Smooth muscle cell (in vitro differentiated cells): ENCODE measurements around the gene PRKCA. TPM values are rescaled to one million over a fixed set of nuclear protein-coding genes. Genes with fewer than 3 reads are reported as not detected.

ENCODE experiments used
- DNase-seq: peaks from one replicate; lab custom pipeline; 2025; ENCODE audit not compliant: unreplicated experiment; lab: John Stamatoyannopoulos, UW
- H2AFZ ChIP-seq: fragments of 200-600 bp; sonication (generic); 2 replicates; pipeline ENCODE4 v1.6.0; 2016; ENCODE audit warnings: antibody characterized with exemption, low read depth, mild to moderate bottlenecking
- H3F3A ChIP-seq: fragments of 200-600 bp; sonication (generic); 2 replicates; pipeline ENCODE4 v1.6.0; 2017; ENCODE audit warnings: antibody characterized with exemption, low read depth
- H3K27ac ChIP-seq: fragments of 200-600 bp; sonication (generic); 2 replicates; pipeline ENCODE4 v1.5.1; 2016; ENCODE audit warnings: low read depth, mild to moderate bottlenecking
- H3K27me3 ChIP-seq: fragments of 200-600 bp; sonication (generic); 2 replicates; pipeline ENCODE4 v1.6.1; 2016; ENCODE audit warnings: low read depth, mild to moderate bottlenecking
- H3K36me3 ChIP-seq: fragments of 200-600 bp; sonication (generic); 2 replicates; pipeline ENCODE4 v1.5.1; 2016; ENCODE audit warnings: low read depth
- H3K4me1 ChIP-seq: fragments of 200-600 bp; sonication (generic); 2 replicates; pipeline ENCODE4 v1.5.1; 2016; ENCODE audit warnings: low read depth
- H3K4me2 ChIP-seq: fragments of 200-600 bp; sonication (generic); 2 replicates; pipeline ENCODE4 v1.6.0; 2016; ENCODE audit warnings: mild to moderate bottlenecking
- H3K4me3 ChIP-seq: fragments of 200-600 bp; sonication (generic); 2 replicates; pipeline ENCODE4 v1.5.1; 2016; ENCODE audit warnings: mild to moderate bottlenecking
- H3K79me2 ChIP-seq: fragments of 200-600 bp; sonication (generic); 2 replicates; pipeline ENCODE4 v1.6.0; 2016; ENCODE audit warnings: low read depth, mild to moderate bottlenecking
- H3K9ac ChIP-seq: fragments of 200-600 bp; sonication (generic); 2 replicates; pipeline ENCODE4 v1.6.0; 2016; ENCODE audit warnings: low read depth
- H3K9me3 ChIP-seq: fragments of 200-600 bp; sonication (generic); replicated peaks from 2 replicates; pipeline ENCODE4 v1.5.1; 2016; ENCODE audit warnings: low read depth
- H4K20me1 ChIP-seq: fragments of 200-600 bp; sonication (generic); 2 replicates; pipeline ENCODE4 v1.6.0; 2016; ENCODE audit warnings: low read depth
- CTCF ChIP-seq: fragments of 200-600 bp; sonication (generic); IDR thresholded peaks from 2 replicates; pipeline ENCODE4 v1.5.1; 2017; ENCODE audit warnings: borderline replicate concordance, mild to moderate bottlenecking, antibody characterized with exemption; ENCODE audit not compliant: insufficient read depth, poor library complexity, severe bottlenecking
- WGBS: methylation state at CpG from one replicate; pipeline ENCODE4 v1.1.7; 2016; ENCODE audit warnings: low lambda C conversion rate; 5-methylcytosine and 5-hydroxymethylcytosine counted together
- polyA plus RNA-seq: library from polyadenylated mRNA; unstranded; fragments of >200 nt; fragmentation: Nextera tagmentation; extraction: Ambion mirVana; gene quantifications from 2 replicates; pipeline ENCODE4 v1.2.1, GENCODE V29; 2016
- total RNA-seq: library from RNA; depleted of rRNA; stranded (reverse); fragments of >200 nt; gene quantifications from 2 replicates; pipeline ENCODE4 v1.2.3, GENCODE V29; 2014

PRKCA gene
- total and polyA plus RNA-seq, 2 experiments from 2014 or later = 0.78 to 7.1 TPM

GRCh38 chr17:66843627-66844026 is 541.2 kb downstream of the PRKCA start:
- Histone ChIP-seq H3K9me3 (no peaks in the 10 kb centered on the region), H2AFZ (no peak overlapping the region), H3K27ac (no peak overlapping the region), H3K27me3 (peaks cover 13% of the 10 kb centered on the region), H3K4me2 (no peak overlapping the region), H3K9ac (no peak overlapping the region), H3F3A (no peaks in the 10 kb centered on the region), H3K4me3 (no peak overlapping the region), H4K20me1 (no peaks in the 10 kb centered on the region), H3K79me2 (no peaks in the 10 kb centered on the region), H3K36me3 (no peaks in the 10 kb centered on the region), H3K4me1 (no peaks in the 10 kb centered on the region)
- TF ChIP-seq CTCF = no peak
- no peak for DNase-seq
- 93% methylated on average over 4 of the region's 4 CpGs for WGBS

GRCh38 chr17:66847704-66848103 is 545.3 kb downstream of the PRKCA start:
- Histone ChIP-seq H3K4me2 (no peak overlapping the region), H3F3A (no peaks in the 10 kb centered on the region), H3K4me1 (no peaks in the 10 kb centered on the region), H3K27ac (no peak overlapping the region), H3K9me3 (no peaks in the 10 kb centered on the region), H3K9ac (no peak overlapping the region), H3K27me3 (peaks cover 3% of the 10 kb centered on the region), H3K36me3 (no peaks in the 10 kb centered on the region), H4K20me1 (no peaks in the 10 kb centered on the region), H3K79me2 (no peaks in the 10 kb centered on the region), H2AFZ (no peak overlapping the region), H3K4me3 (no peak overlapping the region)
- DNase-seq = no peak
- no peak for TF ChIP-seq CTCF
- 83% methylated on average over 3 of the region's 3 CpGs for WGBS

- DNase-seq = no peak
- Histone ChIP-seq H3K79me2 (no peaks in the 10 kb centered on the region), H2AFZ (no peak overlapping the region), H4K20me1 (no peaks in the 10 kb centered on the region), H3K27me3 (peaks cover 3% of the 10 kb centered on the region), H3F3A (no peaks in the 10 kb centered on the region), H3K36me3 (no peaks in the 10 kb centered on the region), H3K4me1 (no peaks in the 10 kb centered on the region), H3K9ac (no peak overlapping the region), H3K9me3 (no peaks in the 10 kb centered on the region), H3K4me2 (no peak overlapping the region), H3K4me3 (no peak overlapping the region), H3K27ac (no peak overlapping the region)
- 89% methylated on average over 6 of the region's 6 CpGs for WGBS
- TF ChIP-seq CTCF = no peak
Observed at GRCh38 chr17:66848496-66848895, 546.1 kb downstream of the PRKCA start.

- Histone ChIP-seq H3K4me1 (no peaks in the 10 kb centered on the region), H4K20me1 (no peaks in the 10 kb centered on the region)
- no peak for TF ChIP-seq CTCF
Observed at GRCh38 chr17:66849032-66849655, 546.7 kb downstream of the PRKCA start.

More at GRCh38 chr17:66849032-66849655, 546.7 kb downstream of the PRKCA start:
- H3K4me3 ChIP-seq = no peak overlapping the region
- no peak overlapping the region for H3K4me2 ChIP-seq
- no peak overlapping the region for H3K27ac ChIP-seq
- H3K9me3 ChIP-seq = no peaks in the 10 kb centered on the region
- H3K27me3 ChIP-seq = peaks cover 3% of the 10 kb centered on the region
- H3K36me3 ChIP-seq = no peaks in the 10 kb centered on the region
- WGBS = 88% methylated on average over 14 of the region's 14 CpGs
- H2AFZ ChIP-seq = no peak overlapping the region
- no peaks in the 10 kb centered on the region for H3K79me2 ChIP-seq
- no peak for DNase-seq
- no peak overlapping the region for H3K9ac ChIP-seq
- H3F3A ChIP-seq = no peaks in the 10 kb centered on the region
